Loucy (cell line): ENCODE results near the gene SH3PXD2A.

Source experiments
- CTCF ChIP-seq: fragments of 200-600 bp; sonication (generic); conservative IDR thresholded peaks from 2 replicates; pipeline ENCODE4 v1.5.1; 2014; ENCODE audit warnings: mild to moderate bottlenecking, antibody characterized with exemption, low read length
- EZH2phosphoT487 ChIP-seq: fragments of 200-600 bp; IDR thresholded peaks from 2 replicates; pipeline ENCODE4 v1.6.1; 2018; ENCODE audit warnings: antibody characterized with exemption, mild to moderate bottlenecking, moderate library complexity, borderline replicate concordance

- no peak for TF ChIP-seq CTCF
- no peak for TF ChIP-seq EZH2phosphoT487
Measured at GRCh38 chr10:103556383-103557007, 298.9 kb downstream of the SH3PXD2A start.
